ENCODE results near the gene AP2B1. TPM values are rescaled to one million over a fixed set of nuclear protein-coding genes. Genes with fewer than 3 reads are reported as not detected.

The AP2B1 gene
- total RNA-seq, 3 donors from 2014 or later = 127 to 177 (median 153) TPM

GRCh38 chr17:35734396-35734795, 147.3 kb downstream of the AP2B1 start:
- ATAC-seq (no peak), DNase-seq (no peak)
- intact Hi-C loops (cut with DNase I, micrococcal nuclease) = no loop called here
- Histone ChIP-seq H3K4me1 (ENCODE audit: low read depth) (peaks cover 8% of the 10 kb centered on the region), H3K4me3 (no peak overlapping the region), H3K9me3 (no peaks in the 10 kb centered on the region), H3K36me3 (ENCODE audit: low read depth) (no peaks in the 10 kb centered on the region)
- TF ChIP-seq CTCF (IDR thresholded peaks at IDR 0.05) = no peak

DNA sequence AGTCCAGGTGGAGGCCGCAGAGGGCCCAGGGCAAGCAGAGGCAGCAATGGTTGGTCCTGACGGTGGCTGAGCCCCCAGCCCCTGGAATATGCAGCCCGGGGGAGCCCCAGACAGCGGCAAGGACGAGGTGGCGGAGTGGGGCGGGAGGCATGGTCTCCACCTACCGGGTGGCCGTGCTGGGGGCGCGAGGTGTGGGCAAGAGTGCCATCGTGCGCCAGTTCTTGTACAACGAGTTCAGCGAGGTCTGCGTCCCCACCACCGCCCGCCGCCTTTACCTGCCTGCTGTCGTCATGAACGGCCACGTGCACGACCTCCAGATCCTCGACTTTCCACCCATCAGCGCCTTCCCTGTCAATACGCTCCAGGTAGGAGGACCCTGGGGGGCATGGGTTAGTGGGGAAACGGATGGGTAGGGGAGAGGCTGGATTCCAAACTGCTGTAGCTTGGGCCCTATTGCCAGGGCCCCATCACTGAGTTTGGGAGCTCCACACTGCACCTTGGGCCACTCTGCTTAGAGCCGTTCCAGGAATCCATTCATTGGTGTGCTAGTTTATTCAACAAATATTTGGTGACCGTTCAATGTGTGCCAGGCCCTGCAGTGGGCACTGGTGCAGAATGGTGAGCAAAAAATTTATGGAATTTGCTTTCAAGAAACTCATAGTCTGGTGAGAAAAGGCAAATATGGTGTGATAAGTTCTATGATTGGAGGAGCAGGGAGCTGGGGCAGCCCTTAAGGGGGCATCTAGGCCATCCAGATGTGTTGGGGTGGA, 148.1 kb downstream of the AP2B1 start:
- TF ChIP-seq CTCF (IDR thresholded peaks at IDR 0.05) = no peak
- H3K9me3 ChIP-seq = no peaks in the 10 kb centered on the region
- peaks cover 8% of the 10 kb centered on the region for H3K4me1 ChIP-seq (ENCODE audit: low read depth)
- no peaks in the 10 kb centered on the region for H3K36me3 ChIP-seq (ENCODE audit: low read depth)
- DNase-seq (no peak), ATAC-seq (no peak)
- intact Hi-C loops (cut with DNase I, micrococcal nuclease) = no loop called here
- H3K4me3 ChIP-seq = no peak overlapping the region

DNA sequence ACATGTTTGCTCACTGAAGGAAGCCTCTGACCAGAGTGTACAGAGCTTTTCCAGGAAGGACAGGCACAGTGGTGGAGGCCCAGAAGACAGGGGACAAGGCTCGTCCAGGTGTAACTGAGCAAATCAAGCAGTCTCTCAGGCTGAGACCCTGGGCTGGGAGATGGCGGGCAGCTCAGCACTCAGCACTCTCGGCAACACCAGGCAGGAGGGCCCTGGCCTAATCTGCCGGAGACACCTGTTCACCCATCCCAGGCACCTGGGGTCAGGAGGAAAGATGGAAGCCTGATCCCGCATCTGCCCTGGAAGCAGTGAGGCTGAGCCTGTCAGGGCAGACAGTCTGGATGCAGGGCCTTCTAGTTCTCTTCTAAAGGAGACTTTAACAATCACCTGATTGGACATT, 149.1 kb downstream of the AP2B1 start:
- Histone ChIP-seq H3K36me3 (ENCODE audit: low read depth) (no peaks in the 10 kb centered on the region), H3K9me3 (no peaks in the 10 kb centered on the region), H3K4me1 (ENCODE audit: low read depth) (peaks cover 4% of the 10 kb centered on the region), H3K4me3 (no peak overlapping the region)
- ATAC-seq = no peak
- no peak for DNase-seq
- intact Hi-C loops (cut with DNase I, micrococcal nuclease) = no loop called here
- no peak for TF ChIP-seq CTCF (IDR thresholded peaks at IDR 0.05)

DNA sequence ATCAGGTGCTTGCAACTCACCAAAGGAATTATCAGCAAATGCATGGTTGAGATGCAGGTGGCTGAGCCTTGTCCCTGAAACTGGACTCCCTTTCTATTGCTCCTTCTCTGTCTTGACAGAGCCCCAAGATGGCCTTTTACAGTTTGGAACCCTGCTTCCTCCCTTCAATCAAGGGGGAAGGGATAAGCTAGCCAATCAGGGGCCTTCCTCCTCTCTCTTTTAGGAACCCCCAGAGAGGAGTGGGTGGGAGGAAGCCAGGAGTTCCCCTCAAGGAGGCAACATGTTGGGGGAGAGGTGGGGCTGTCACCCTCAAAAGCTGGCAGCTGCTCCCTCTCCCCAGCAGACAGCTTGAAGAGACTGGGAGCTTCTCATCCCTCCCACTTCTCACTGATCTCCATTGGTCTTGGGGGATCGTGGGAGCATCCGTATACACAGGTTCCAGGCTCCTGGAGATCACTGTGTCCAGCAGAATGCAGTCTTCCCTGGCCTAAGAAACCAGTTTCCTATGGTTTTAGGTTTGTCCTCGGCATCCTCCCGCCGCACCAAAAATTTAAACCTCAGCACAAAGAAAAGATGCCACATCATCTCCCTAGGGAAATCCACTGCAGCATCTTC, 151.5 kb downstream of the AP2B1 start:
- intact Hi-C loops (cut with DNase I, micrococcal nuclease) = no loop called here
- Histone ChIP-seq H3K36me3 (ENCODE audit: low read depth) (no peaks in the 10 kb centered on the region), H3K4me3 (no peak overlapping the region), H3K9me3 (no peaks in the 10 kb centered on the region), H3K4me1 (ENCODE audit: low read depth) (peaks cover 3% of the 10 kb centered on the region)
- no peak for TF ChIP-seq CTCF (IDR thresholded peaks at IDR 0.05)
- ATAC-seq = no peak
- DNase-seq = no peak

- ATAC-seq (no peak), DNase-seq (no peak)
- Histone ChIP-seq H3K9me3 (no peaks in the 10 kb centered on the region), H3K4me1 (ENCODE audit: low read depth) (peaks cover 3% of the 10 kb centered on the region), H3K4me3 (no peak overlapping the region), H3K36me3 (ENCODE audit: low read depth) (no peaks in the 10 kb centered on the region)
- intact Hi-C loops (cut with DNase I, micrococcal nuclease) = loop anchor here in 1 of 2 donors (10.0 kb wide), 1 partner anchor 135 kb away; no protein-coding TSS in a partner anchor
- no peak for TF ChIP-seq CTCF (IDR thresholded peaks at IDR 0.05)
Observed at GRCh38 chr17:35740216-35740615, 153.1 kb downstream of the AP2B1 start.

All from mucosa of descending colon (tissue), 3 donors.